ENCODE data around the gene C22orf23. TPM values are rescaled to one million over a fixed set of nuclear protein-coding genes. Genes with fewer than 3 reads are reported as not detected.
"Not testable (repeated sequence)": the region's sequence is repeated elsewhere in the genome, so short reads cannot be mapped to it uniquely, and the experiment has no call there.

Gene C22orf23
- total RNA-seq, 1 experiment from 2014 or later: 1.0 TPM

- Histone ChIP-seq H3K4me3 (no peak overlapping the region), H4K20me1 (ENCODE audit: insufficient read depth) (peaks cover 3% of the 10 kb centered on the region; the same call in 1 of the 2 replicates), H3K27ac (no peak overlapping the region), H3K9me2 (ENCODE audit: insufficient read depth) (no peaks in the 10 kb centered on the region), H3K79me2 (ENCODE audit: low read depth) (peaks cover 27% of the 10 kb centered on the region), H3K4me1 (replicated peaks; ENCODE audit: insufficient read depth) (peaks cover 9% of the 10 kb centered on the region), H3K9me3 (ENCODE audit: insufficient read depth, low read depth) (no peaks in the 10 kb centered on the region), H2AFZ (no peak overlapping the region), H3K4me2 (no peak overlapping the region), H3K27me3 (ENCODE audit: insufficient read depth, low read depth) (no peaks in the 10 kb centered on the region), H3F3A (ENCODE audit: insufficient read depth, low read depth) (peaks cover 24% of the 10 kb centered on the region), H3K36me3 (ENCODE audit: low read depth) (peaks cover 47% of the 10 kb centered on the region)
- POLR2A ChIA-PET (ENCODE audit: unreplicated experiment): interaction anchor here (0.6 to 0.7 kb wide), 2 partner anchors 52 to 270 kb away, joined by 5 to 6 read pairs; no protein-coding TSS in a partner anchor
- TF ChIP-seq CTCF (conservative IDR thresholded peaks at IDR 0.05): no peak
- CTCF ChIA-PET: interaction anchor here (0.6 to 1.2 kb wide), 4 partner anchors 17 to 340 kb away, joined by 3 to 13 read pairs (median 7); no protein-coding TSS in a partner anchor
- BruUV-seq (replicated peaks): no TSS peak
- intact Hi-C loops (cut with micrococcal nuclease; ENCODE audit: unreplicated experiment): no loop called here
- no peak for DNase-seq
Measured at GRCh38 chr22:37959231-37959825, 5.9 kb upstream of the C22orf23 start.

- no TSS peak for BruUV-seq (replicated peaks)
- DNase-seq: no peak
- H3K4me2 ChIP-seq: no peak overlapping the region
- no peaks in the 10 kb centered on the region for H3K27me3 ChIP-seq (ENCODE audit: insufficient read depth, low read depth)
- peaks cover 14% of the 10 kb centered on the region for H3K4me1 ChIP-seq (replicated peaks; ENCODE audit: insufficient read depth)
- H3K9me2 ChIP-seq (ENCODE audit: insufficient read depth): no peaks in the 10 kb centered on the region
- no peaks in the 10 kb centered on the region for H3K9me3 ChIP-seq (ENCODE audit: insufficient read depth, low read depth)
- H3K4me3 ChIP-seq: no peak overlapping the region
- peaks cover 38% of the 10 kb centered on the region for H3K36me3 ChIP-seq (ENCODE audit: low read depth)
- peaks cover 7% of the 10 kb centered on the region for H3F3A ChIP-seq (ENCODE audit: insufficient read depth, low read depth)
- peaks cover 35% of the 10 kb centered on the region for H3K79me2 ChIP-seq (ENCODE audit: low read depth)
- no peaks in the 10 kb centered on the region; the same call in 1 of the 2 replicates for H4K20me1 ChIP-seq (ENCODE audit: insufficient read depth)
- no peak overlapping the region for H3K27ac ChIP-seq
- no peak overlapping the region for H2AFZ ChIP-seq
- ChIA-PET POLR2A (ENCODE audit: unreplicated experiment) (no interaction called here), CTCF (no interaction called here)
- TF ChIP-seq EZH2 (IDR thresholded peaks at IDR 0.05; ENCODE audit: low read depth) (no peak), CTCF (conservative IDR thresholded peaks at IDR 0.05) (no peak)
- intact Hi-C loops (cut with micrococcal nuclease; ENCODE audit: unreplicated experiment): no loop called here
Measured at GRCh38 chr22:37957232-37957631, 3.8 kb upstream of the C22orf23 start.

- peaks cover 25% of the 10 kb centered on the region for H3K36me3 ChIP-seq (ENCODE audit: low read depth)
- H3K9me2 ChIP-seq (ENCODE audit: insufficient read depth); H3K9me3 ChIP-seq (ENCODE audit: insufficient read depth, low read depth); BruUV-seq (replicated peaks); H4K20me1 ChIP-seq (ENCODE audit: insufficient read depth); DNase-seq; H3K27me3 ChIP-seq (ENCODE audit: insufficient read depth, low read depth); H2AFZ ChIP-seq; H3K4me3 ChIP-seq; CTCF ChIA-PET; H3K4me2 ChIP-seq; H3K27ac ChIP-seq; intact Hi-C loops (cut with micrococcal nuclease; ENCODE audit: unreplicated experiment); POLR2A ChIA-PET (ENCODE audit: unreplicated experiment): not testable (repeated sequence)
- H3K4me1 ChIP-seq (replicated peaks; ENCODE audit: insufficient read depth): peaks cover 18% of the 10 kb centered on the region
- H3F3A ChIP-seq (ENCODE audit: insufficient read depth, low read depth): peaks cover 16% of the 10 kb centered on the region
- H3K79me2 ChIP-seq (ENCODE audit: low read depth): peaks cover 35% of the 10 kb centered on the region
Measured at GRCh38 chr22:37955825-37956397, 2.5 kb upstream of the C22orf23 start.
